Neural crest cell (in vitro differentiated cells): ENCODE results near the gene MTHFD1L. TPM values are rescaled to one million over a fixed set of nuclear protein-coding genes. Genes with fewer than 3 reads are reported as not detected.
A peak's percentile ranks its signal among the peaks of the same experiment; 100 is the strongest.

Experiments used
- DNase-seq: peaks from one replicate; pipeline ENCODE4 v3.0.0; 2021; ENCODE audit warnings: low read depth, mixed read lengths, low spot score
- H3K27ac Mint-ChIP-seq: one replicate; pipeline ENCODE4 v1.8.0; 2021; ENCODE audit warnings: mild to moderate bottlenecking, mixed read lengths; ENCODE audit not compliant: unreplicated experiment
- H3K27me3 Mint-ChIP-seq: 2 replicates; pipeline ENCODE4 v1.8.0; 2021; ENCODE audit warnings: low read depth, mild to moderate bottlenecking, mixed read lengths
- H3K36me3 Mint-ChIP-seq: 2 replicates; pipeline ENCODE4 v1.8.0; 2021; ENCODE audit warnings: low read depth, mild to moderate bottlenecking, mixed read lengths
- H3K4me1 Mint-ChIP-seq: 2 replicates; pipeline ENCODE4 v1.8.0; 2021; ENCODE audit warnings: mixed read lengths
- H3K4me3 Mint-ChIP-seq: one replicate; pipeline ENCODE4 v1.8.0; 2021; ENCODE audit warnings: mild to moderate bottlenecking, mixed read lengths
- H3K9me3 Mint-ChIP-seq: 2 replicates; pipeline ENCODE4 v1.8.0; 2021; ENCODE audit warnings: mixed read lengths
- total RNA-seq: library from RNA; stranded (reverse); gene quantifications from 2 replicates; pipeline ENCODE4 v1.2.1, GENCODE V29; 2021
- TF ChIP-seq, protein P1 (sequence below): fragments of 200-600 bp; sonication (generic); conservative IDR thresholded peaks from 2 replicates; pipeline ENCODE4 v1.5.0; 2021; ENCODE audit warnings: antibody characterized with exemption, mild to moderate bottlenecking

Gene MTHFD1L
- total RNA-seq, 1 donor from 2014 or later = 71.3 TPM

DNA sequence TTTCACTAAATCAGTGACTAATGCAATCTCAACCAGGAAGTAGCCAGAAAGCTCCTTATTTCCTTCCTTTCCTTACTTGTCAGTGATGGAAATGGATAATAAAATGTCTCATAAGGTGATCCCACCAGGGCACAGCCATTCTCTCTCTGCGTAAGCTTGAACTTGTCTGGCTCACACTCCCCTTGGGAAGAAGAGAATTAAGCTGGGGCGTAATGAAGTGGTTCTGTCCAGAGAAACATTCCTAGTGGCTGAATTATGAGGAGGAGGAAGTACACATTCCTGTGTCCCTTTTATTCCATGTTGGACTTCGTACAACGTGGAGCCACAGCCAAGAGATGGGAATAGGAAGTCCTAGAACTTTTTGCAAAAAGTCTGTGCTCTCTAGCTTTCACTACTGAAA, 93.7 kb downstream of the MTHFD1L start:
- DNase-seq = no peak
- Mint-ChIP-seq H3K36me3 (peaks cover 11% of the 10 kb centered on the region), H3K27ac (peak overlapping the region; percentile 21), H3K27me3 (no peaks in the 10 kb centered on the region), H3K4me1 (peaks cover 4% of the 10 kb centered on the region), H3K9me3 (no peaks in the 10 kb centered on the region), H3K4me3 (no peak overlapping the region)
- TF ChIP-seq, protein P1, sequence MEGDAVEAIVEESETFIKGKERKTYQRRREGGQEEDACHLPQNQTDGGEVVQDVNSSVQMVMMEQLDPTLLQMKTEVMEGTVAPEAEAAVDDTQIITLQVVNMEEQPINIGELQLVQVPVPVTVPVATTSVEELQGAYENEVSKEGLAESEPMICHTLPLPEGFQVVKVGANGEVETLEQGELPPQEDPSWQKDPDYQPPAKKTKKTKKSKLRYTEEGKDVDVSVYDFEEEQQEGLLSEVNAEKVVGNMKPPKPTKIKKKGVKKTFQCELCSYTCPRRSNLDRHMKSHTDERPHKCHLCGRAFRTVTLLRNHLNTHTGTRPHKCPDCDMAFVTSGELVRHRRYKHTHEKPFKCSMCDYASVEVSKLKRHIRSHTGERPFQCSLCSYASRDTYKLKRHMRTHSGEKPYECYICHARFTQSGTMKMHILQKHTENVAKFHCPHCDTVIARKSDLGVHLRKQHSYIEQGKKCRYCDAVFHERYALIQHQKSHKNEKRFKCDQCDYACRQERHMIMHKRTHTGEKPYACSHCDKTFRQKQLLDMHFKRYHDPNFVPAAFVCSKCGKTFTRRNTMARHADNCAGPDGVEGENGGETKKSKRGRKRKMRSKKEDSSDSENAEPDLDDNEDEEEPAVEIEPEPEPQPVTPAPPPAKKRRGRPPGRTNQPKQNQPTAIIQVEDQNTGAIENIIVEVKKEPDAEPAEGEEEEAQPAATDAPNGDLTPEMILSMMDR = no peak

DNA sequence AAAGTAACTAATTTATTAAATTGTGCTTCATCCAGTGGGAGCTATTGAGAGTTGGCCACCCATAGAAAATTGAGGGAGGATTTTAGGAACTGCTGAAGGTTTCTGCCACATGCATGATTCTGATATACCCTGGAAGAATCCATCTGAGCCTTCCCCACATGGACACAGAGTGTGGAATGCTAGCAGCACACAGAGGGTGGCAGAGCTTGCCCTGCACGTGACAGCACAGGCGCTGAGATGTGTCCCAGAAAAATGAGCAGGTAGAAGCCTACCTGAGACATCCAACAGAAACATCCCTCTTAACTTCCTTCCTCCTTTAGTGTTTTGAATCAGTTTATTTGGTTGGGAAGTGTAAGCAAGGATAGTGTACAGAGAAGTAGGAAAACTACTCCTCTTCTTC, 96.9 kb downstream of the MTHFD1L start:
- no peaks in the 10 kb centered on the region for H3K9me3 Mint-ChIP-seq
- H3K4me1 Mint-ChIP-seq = no peaks in the 10 kb centered on the region
- H3K36me3 Mint-ChIP-seq = peaks cover 7% of the 10 kb centered on the region
- H3K27ac Mint-ChIP-seq = no peak overlapping the region
- H3K4me3 Mint-ChIP-seq = no peak overlapping the region
- TF ChIP-seq, protein P1 = no peak
- DNase-seq = no peak
- H3K27me3 Mint-ChIP-seq = no peaks in the 10 kb centered on the region

DNA sequence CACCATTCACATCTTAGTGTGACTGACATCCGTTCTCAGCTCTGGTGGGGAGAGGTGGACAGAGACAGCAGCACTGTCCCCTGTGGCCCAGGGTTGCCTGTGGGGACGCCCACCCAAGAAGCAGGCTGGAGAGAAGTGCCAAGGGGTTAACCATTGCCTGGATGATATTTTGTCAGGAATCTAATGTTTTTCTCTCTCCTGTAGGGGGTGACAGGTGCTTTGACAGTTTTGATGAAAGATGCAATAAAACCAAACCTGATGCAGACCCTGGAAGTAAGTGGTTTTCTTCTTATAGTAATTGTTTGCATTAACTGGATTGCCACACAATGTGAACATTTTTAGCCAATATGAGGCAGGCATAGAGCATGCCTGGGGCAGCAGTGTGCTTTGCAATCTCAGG, 99.3 kb downstream of the MTHFD1L start:
- H3K27me3 Mint-ChIP-seq = no peaks in the 10 kb centered on the region
- H3K27ac Mint-ChIP-seq = no peak overlapping the region
- peaks cover 10% of the 10 kb centered on the region for H3K36me3 Mint-ChIP-seq
- no peaks in the 10 kb centered on the region for H3K4me1 Mint-ChIP-seq
- H3K4me3 Mint-ChIP-seq = no peak overlapping the region
- DNase-seq = no peak
- no peaks in the 10 kb centered on the region for H3K9me3 Mint-ChIP-seq
- TF ChIP-seq, protein P1 = no peak

DNA sequence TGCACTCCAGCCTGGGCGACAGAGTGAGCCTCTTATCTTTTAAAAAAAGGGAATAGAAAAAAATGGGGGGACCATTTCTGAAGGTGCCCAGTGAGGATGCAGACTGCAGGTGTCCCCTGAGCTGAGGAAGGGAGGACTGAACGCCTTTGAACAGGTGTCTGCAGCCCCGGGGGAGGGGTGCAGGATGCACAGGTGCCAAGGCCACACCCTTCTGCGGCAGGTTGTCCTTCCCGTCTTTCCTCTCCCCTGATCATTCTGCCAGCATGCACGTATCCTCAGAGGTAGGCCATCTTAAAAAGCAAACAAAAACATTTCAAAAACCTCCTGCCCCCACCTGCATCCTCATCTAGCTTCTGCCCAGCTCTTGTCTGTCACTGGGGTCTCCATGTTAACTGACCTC, 101.3 kb downstream of the MTHFD1L start:
- TF ChIP-seq, protein P1 = no peak
- H3K27me3 Mint-ChIP-seq = no peaks in the 10 kb centered on the region
- no peaks in the 10 kb centered on the region for H3K9me3 Mint-ChIP-seq
- peak overlapping the region; percentile 50 for H3K27ac Mint-ChIP-seq
- no peak overlapping the region for H3K4me3 Mint-ChIP-seq
- DNase-seq = no peak
- H3K4me1 Mint-ChIP-seq = no peaks in the 10 kb centered on the region
- H3K36me3 Mint-ChIP-seq = peaks cover 12% of the 10 kb centered on the region

DNA sequence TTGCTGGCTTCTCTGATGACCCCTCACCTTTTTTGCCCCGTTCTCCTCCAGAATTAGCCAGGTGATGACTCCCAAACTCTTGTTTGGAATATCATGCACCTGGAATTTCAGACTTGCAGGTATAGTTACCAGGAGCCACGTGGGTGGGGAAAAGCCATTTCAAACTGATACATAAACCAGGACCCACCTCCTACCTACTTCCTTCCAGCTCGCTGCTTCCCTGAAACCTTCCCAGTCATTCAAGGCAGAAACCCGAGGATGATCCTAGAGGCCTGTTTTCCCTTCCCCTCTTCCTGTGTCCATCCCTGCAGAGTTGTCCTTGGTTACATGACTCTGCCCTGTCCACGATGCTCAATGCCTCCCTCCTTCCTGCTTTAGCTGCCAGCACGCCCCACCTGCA, 101.9 kb downstream of the MTHFD1L start:
- peaks cover 12% of the 10 kb centered on the region for H3K36me3 Mint-ChIP-seq
- peak overlapping the region; percentile 31 for H3K27ac Mint-ChIP-seq

More for the DNA sequence above, 101.9 kb downstream of the MTHFD1L start:
- H3K4me3 Mint-ChIP-seq = no peak overlapping the region
- TF ChIP-seq, protein P1 = no peak
- H3K4me1 Mint-ChIP-seq = no peaks in the 10 kb centered on the region
- H3K9me3 Mint-ChIP-seq = no peaks in the 10 kb centered on the region
- DNase-seq = no peak
- no peaks in the 10 kb centered on the region for H3K27me3 Mint-ChIP-seq
